ENCODE results near the gene AQP3.

- TF ChIP-seq CTCF (IDR thresholded peaks at IDR 0.05) (no peak), POLR2AphosphoS5 (IDR thresholded peaks at IDR 0.05) (no peak), POLR2A (IDR thresholded peaks at IDR 0.05) (no peak)
Observed at GRCh38 chr9:33475357-33475756, 28.0 kb upstream of the AQP3 start.

Measured in stomach (tissue), 4 donors.